Trophoblast cell (in vitro differentiated cells and primary cell): ENCODE results near the gene PCSK6.

Experiments used
- DNase-seq, 2 donors: peaks; one replicate each; pipeline ENCODE4 v3.0.0-alpha.2; 2016
- H2AFZ ChIP-seq: 2 replicates; pipeline ENCODE4 v1.6.1; 2013; ENCODE audit warnings: low read length, moderate library complexity, mild to moderate bottlenecking; ENCODE audit not compliant: insufficient read depth, poor library complexity
- H2AK5ac ChIP-seq: 2 replicates; pipeline ENCODE4 v1.6.1; 2013; ENCODE audit warnings: mild to moderate bottlenecking, low read length
- H2BK120ac ChIP-seq: 2 replicates; pipeline ENCODE4 v1.6.1; 2013; ENCODE audit warnings: low read length, mild to moderate bottlenecking, moderate library complexity; ENCODE audit not compliant: insufficient read depth, poor library complexity
- H2BK12ac ChIP-seq: 2 replicates; pipeline ENCODE4 v1.6.1; 2013; ENCODE audit warnings: mild to moderate bottlenecking, low read length, moderate library complexity
- H2BK5ac ChIP-seq: 2 replicates; pipeline ENCODE4 v1.6.1; 2013; ENCODE audit warnings: low read length, low read depth, moderate library complexity, mild to moderate bottlenecking; ENCODE audit not compliant: poor library complexity
- H3K14ac ChIP-seq: 2 replicates; pipeline ENCODE4 v1.6.1; 2013; ENCODE audit warnings: mild to moderate bottlenecking, low read length
- H3K18ac ChIP-seq: 2 replicates; pipeline ENCODE4 v1.6.1; 2013; ENCODE audit warnings: mild to moderate bottlenecking, low read length
- H3K23ac ChIP-seq: 2 replicates; pipeline ENCODE4 v1.6.1; 2013; ENCODE audit warnings: low read length
- H3K27ac ChIP-seq: 2 replicates; pipeline ENCODE4 v1.5.1; 2013; ENCODE audit warnings: low read depth, mild to moderate bottlenecking, inconsistent platforms, low read length, moderate library complexity
- H3K27me3 ChIP-seq: 2 replicates; pipeline ENCODE4 v1.6.1; 2013; ENCODE audit warnings: inconsistent platforms, mild to moderate bottlenecking, low read length, moderate library complexity; ENCODE audit not compliant: insufficient read depth
- H3K36me3 ChIP-seq, 2 experiments: 1 replicate in 1 of 2; 2 replicates in 1 of 2; pipeline ENCODE4 v1.6.1; 2013; ENCODE audit warnings: low read length in 2 of 2, mild to moderate bottlenecking in 2 of 2, moderate library complexity in 1 of 2; ENCODE audit not compliant: insufficient read depth in 2 of 2, control insufficient read depth in 1 of 2
- H3K4ac ChIP-seq: 2 replicates; pipeline ENCODE4 v1.6.1; 2013; ENCODE audit warnings: low read depth, mild to moderate bottlenecking, low read length, moderate library complexity
- H3K4me1 ChIP-seq, 2 experiments: 1 replicate in 1 of 2; 2 replicates in 1 of 2; pipeline ENCODE4 v1.6.1; 2013; ENCODE audit warnings: low read length in 2 of 2, mild to moderate bottlenecking in 2 of 2, moderate library complexity in 1 of 2; ENCODE audit not compliant: insufficient read depth in 2 of 2, control insufficient read depth in 1 of 2
- H3K4me2 ChIP-seq: 2 replicates; pipeline ENCODE4 v1.6.1; 2013; ENCODE audit warnings: inconsistent platforms, mild to moderate bottlenecking, low read length, moderate library complexity
- H3K4me3 ChIP-seq: 2 replicates; pipeline ENCODE4 v1.5.1; 2013; ENCODE audit warnings: mild to moderate bottlenecking, low read depth, low read length, inconsistent platforms
- H3K79me1 ChIP-seq: one replicate; pipeline ENCODE4 v1.6.1; 2013; ENCODE audit warnings: low read length
- H3K79me2 ChIP-seq: 2 replicates; pipeline ENCODE4 v1.6.1; 2013; ENCODE audit warnings: low read length, mild to moderate bottlenecking; ENCODE audit not compliant: control insufficient read depth, insufficient read depth, poor library complexity
- H3K9ac ChIP-seq: 2 replicates; pipeline ENCODE4 v1.6.1; 2013; ENCODE audit warnings: mild to moderate bottlenecking, low read length
- H3K9me3 ChIP-seq: 2 replicates; pipeline ENCODE4 v1.6.1; 2013; ENCODE audit warnings: low read depth, mild to moderate bottlenecking, control low read depth, inconsistent platforms, low read length; ENCODE audit not compliant: insufficient read depth
- H4K12ac ChIP-seq: 2 replicates; pipeline ENCODE4 v1.6.1; 2013; ENCODE audit warnings: low read depth, mild to moderate bottlenecking, low read length, moderate library complexity
- H4K8ac ChIP-seq: 2 replicates; pipeline ENCODE4 v1.6.1; 2013; ENCODE audit warnings: low read depth, mild to moderate bottlenecking, low read length, moderate library complexity
- H4K91ac ChIP-seq: one replicate; pipeline ENCODE4 v1.6.1; 2013; ENCODE audit warnings: low read depth, mild to moderate bottlenecking, low read length, moderate library complexity
- WGBS: extraction: QIAGEN DNeasy Blood & Tissue Kit; methylation state at CpG from one replicate; pipeline ENCODE4 v1.1.7; 2013; ENCODE audit warnings: missing lambda C conversion rate; ENCODE audit not compliant: insufficient read length, insufficient coverage; ENCODE audit errors: extremely low coverage; 5-methylcytosine and 5-hydroxymethylcytosine counted together

The PCSK6 gene

GRCh38 chr15:101326462-101327146 is 162.9 kb downstream of the PCSK6 start:
- Histone ChIP-seq H3K27me3 (no peaks in the 10 kb centered on the region), H3K4ac (no peak overlapping the region), H3K27ac (no peak overlapping the region), H4K8ac (no peak overlapping the region), H2BK5ac (no peak overlapping the region), H3K79me1 (no peaks in the 10 kb centered on the region), H3K4me2 (no peak overlapping the region), H3K4me1 (no peaks in the 10 kb centered on the region), H3K79me2 (no peaks in the 10 kb centered on the region), H3K23ac (no peak overlapping the region), H2AK5ac (no peak overlapping the region), H2BK120ac (no peak overlapping the region), H4K12ac (no peak overlapping the region), H3K9ac (no peak overlapping the region), H3K18ac (no peak overlapping the region), H4K91ac (no peak overlapping the region), H3K14ac (no peak overlapping the region), H2AFZ (no peak overlapping the region), H2BK12ac (no peak overlapping the region), H3K4me3 (no peak overlapping the region), H3K36me3 (no peaks in the 10 kb centered on the region), H3K9me3 (peaks cover 3% of the 10 kb centered on the region)
- WGBS = no CpG with 5 or more reads among the region's 21 CpGs
- DNase-seq = no peak

- Histone ChIP-seq H4K8ac (no peak overlapping the region), H3K27me3 (no peaks in the 10 kb centered on the region), H3K79me1 (no peaks in the 10 kb centered on the region), H3K4me2 (no peak overlapping the region), H3K23ac (no peak overlapping the region), H3K79me2 (no peaks in the 10 kb centered on the region), H3K36me3 (no peaks in the 10 kb centered on the region), H2BK120ac (no peak overlapping the region), H3K18ac (no peak overlapping the region), H3K9me3 (peaks cover 3% of the 10 kb centered on the region), H2BK5ac (no peak overlapping the region), H3K4me1 (no peaks in the 10 kb centered on the region), H3K9ac (no peak overlapping the region), H2AFZ (no peak overlapping the region), H3K4ac (no peak overlapping the region), H3K27ac (no peak overlapping the region), H4K12ac (no peak overlapping the region), H3K4me3 (no peak overlapping the region), H3K14ac (no peak overlapping the region), H2AK5ac (no peak overlapping the region), H2BK12ac (no peak overlapping the region), H4K91ac (no peak overlapping the region)
- WGBS = no CpG with 5 or more reads among the region's 8 CpGs
- no peak for DNase-seq
These were observed 163.5 kb downstream of the PCSK6 start for GRCh38 chr15:101326026-101326315.

DNA sequence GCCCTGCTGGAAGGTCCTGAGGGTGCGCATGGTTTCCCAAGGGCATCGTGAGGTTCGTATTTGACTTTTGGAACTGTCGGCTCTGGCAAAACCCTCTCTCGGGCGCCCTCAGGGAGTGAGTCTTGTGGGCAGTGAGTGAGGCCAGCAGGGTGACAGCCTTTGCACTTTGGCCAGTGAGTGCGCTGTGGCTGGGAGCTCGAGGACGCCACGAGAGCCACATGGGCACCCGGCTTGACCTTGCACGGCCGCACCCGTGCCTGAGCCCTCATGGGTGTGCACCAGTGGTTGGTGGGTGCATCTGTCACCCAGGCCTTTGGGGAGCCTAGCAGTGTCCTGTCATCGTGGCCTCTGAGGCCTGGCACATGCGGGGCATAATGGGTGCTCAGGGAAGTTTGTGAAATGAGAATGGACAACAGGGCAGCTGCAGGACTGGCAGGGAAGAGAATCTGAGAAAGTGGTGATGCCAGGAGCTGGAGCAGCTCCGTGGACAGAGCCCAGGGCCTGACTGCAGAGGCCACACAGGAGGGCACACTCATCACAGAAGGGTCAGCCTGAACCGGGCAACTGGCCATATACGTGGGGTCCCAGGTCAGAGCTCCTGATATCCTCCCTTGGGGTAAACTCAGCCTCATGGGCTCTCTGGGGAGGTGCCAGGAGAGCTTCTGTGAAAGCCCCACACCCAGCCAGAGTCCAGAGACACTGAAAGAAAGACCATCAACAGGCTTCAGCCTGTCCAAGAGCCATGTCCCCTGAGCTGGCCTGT is 164.1 kb downstream of the PCSK6 start:
- no peaks in the 10 kb centered on the region for H3K4me1 ChIP-seq
- H3K9ac ChIP-seq = no peak overlapping the region
- no peaks in the 10 kb centered on the region for H3K79me2 ChIP-seq
- no peak overlapping the region for H3K23ac ChIP-seq
- H4K8ac ChIP-seq = no peak overlapping the region
- no peak overlapping the region for H3K4me3 ChIP-seq
- H3K27ac ChIP-seq = no peak overlapping the region
- H3K4me2 ChIP-seq = no peak overlapping the region
- no peak overlapping the region for H4K12ac ChIP-seq
- H3K14ac ChIP-seq = no peak overlapping the region
- no peak overlapping the region for H2AK5ac ChIP-seq
- no peaks in the 10 kb centered on the region for H3K27me3 ChIP-seq
- H4K91ac ChIP-seq = no peak overlapping the region
- peaks cover 3% of the 10 kb centered on the region for H3K9me3 ChIP-seq
- no peak overlapping the region for H2AFZ ChIP-seq
- H3K79me1 ChIP-seq = no peaks in the 10 kb centered on the region
- DNase-seq = no peak
- H2BK12ac ChIP-seq = no peak overlapping the region
- H3K4ac ChIP-seq = no peak overlapping the region
- WGBS = no CpG with 5 or more reads among the region's 19 CpGs
- H2BK120ac ChIP-seq = no peak overlapping the region
- H3K18ac ChIP-seq = no peak overlapping the region
- no peak overlapping the region for H2BK5ac ChIP-seq
- H3K36me3 ChIP-seq = no peaks in the 10 kb centered on the region

GRCh38 chr15:101324524-101325177 is 164.9 kb downstream of the PCSK6 start:
- Histone ChIP-seq H3K4ac (no peak overlapping the region), H3K27ac (no peak overlapping the region), H4K12ac (no peak overlapping the region), H4K91ac (no peak overlapping the region), H2BK5ac (no peak overlapping the region), H3K23ac (no peak overlapping the region), H3K79me2 (no peaks in the 10 kb centered on the region), H3K9ac (no peak overlapping the region), H2AFZ (no peak overlapping the region), H2BK12ac (no peak overlapping the region), H3K4me1 (no peaks in the 10 kb centered on the region), H3K14ac (no peak overlapping the region), H3K27me3 (no peaks in the 10 kb centered on the region), H3K79me1 (no peaks in the 10 kb centered on the region), H3K9me3 (peaks cover 3% of the 10 kb centered on the region), H3K18ac (no peak overlapping the region), H3K4me2 (no peak overlapping the region), H4K8ac (no peak overlapping the region), H3K36me3 (no peaks in the 10 kb centered on the region), H2AK5ac (no peak overlapping the region), H2BK120ac (no peak overlapping the region), H3K4me3 (no peak overlapping the region)
- no CpG with 5 or more reads among the region's 13 CpGs for WGBS
- no peak for DNase-seq
